HG03442 (cell line): ENCODE measurements around the gene ANO10.
"Not testable (repeated sequence)": the region's sequence is repeated elsewhere in the genome, so short reads cannot be mapped to it uniquely, and the experiment has no call there.

Source experiments
- ATAC-seq: cut with Tn5 transposase; IDR thresholded peaks from one replicate; pipeline ENCODE4 v1.9.1; 2021; ENCODE audit warnings: mild to moderate bottlenecking, moderate library complexity; ENCODE audit not compliant: unreplicated experiment

Gene ANO10

GRCh38 chr3:43523454-43524053 is 98.3 kb downstream of the ANO10 start:
- peak; percentile 88 for ATAC-seq

- ATAC-seq: no peak
Observed at GRCh38 chr3:43522727-43523362, 99.0 kb downstream of the ANO10 start.

- ATAC-seq: no peak
Observed at GRCh38 chr3:43521941-43522340, 99.9 kb downstream of the ANO10 start.

- not testable (repeated sequence) for ATAC-seq
Observed at GRCh38 chr3:43518515-43518914, 103.3 kb downstream of the ANO10 start.

GRCh38 chr3:43515970-43516635 is 105.7 kb downstream of the ANO10 start:
- no peak for ATAC-seq

- no peak for ATAC-seq
Observed at GRCh38 chr3:43515208-43515917, 106.4 kb downstream of the ANO10 start.

- ATAC-seq: no peak
Observed at GRCh38 chr3:43512754-43513404, 108.9 kb downstream of the ANO10 start.

GRCh38 chr3:43506644-43507043 is 115.2 kb downstream of the ANO10 start:
- no peak for ATAC-seq

- ATAC-seq: no peak
Observed at GRCh38 chr3:43505351-43505750, 116.5 kb downstream of the ANO10 start.

GRCh38 chr3:43503067-43503728 is 118.6 kb downstream of the ANO10 start:
- no peak for ATAC-seq

GRCh38 chr3:43499256-43499655 is 122.6 kb downstream of the ANO10 start:
- no peak for ATAC-seq

GRCh38 chr3:43497905-43498365 is 123.9 kb downstream of the ANO10 start:
- no peak for ATAC-seq

GRCh38 chr3:43497422-43497821 is 124.4 kb downstream of the ANO10 start:
- no peak for ATAC-seq

GRCh38 chr3:43496740-43497375 is 125.0 kb downstream of the ANO10 start:
- ATAC-seq: no peak

GRCh38 chr3:43492932-43493331 is 128.9 kb downstream of the ANO10 start:
- not testable (repeated sequence) for ATAC-seq

GRCh38 chr3:43491807-43492206 is 130.0 kb downstream of the ANO10 start:
- not testable (repeated sequence) for ATAC-seq

GRCh38 chr3:43490640-43491185 is 131.1 kb downstream of the ANO10 start:
- ATAC-seq: no peak

GRCh38 chr3:43489930-43490329 is 131.9 kb downstream of the ANO10 start:
- ATAC-seq: no peak

GRCh38 chr3:43485931-43486330 is 135.9 kb downstream of the ANO10 start:
- ATAC-seq: no peak
